HG03103 (cell line): Measurements from ENCODE around the gene PNCK.
"Not testable (repeated sequence)": the region's sequence is repeated elsewhere in the genome, so short reads cannot be mapped to it uniquely, and the experiment has no call there.

Source experiments
- ATAC-seq: cut with Tn5 transposase; IDR thresholded peaks from one replicate; pipeline ENCODE4 v1.9.1; 2021; ENCODE audit warnings: low read depth; ENCODE audit not compliant: unreplicated experiment

The PNCK gene

DNA sequence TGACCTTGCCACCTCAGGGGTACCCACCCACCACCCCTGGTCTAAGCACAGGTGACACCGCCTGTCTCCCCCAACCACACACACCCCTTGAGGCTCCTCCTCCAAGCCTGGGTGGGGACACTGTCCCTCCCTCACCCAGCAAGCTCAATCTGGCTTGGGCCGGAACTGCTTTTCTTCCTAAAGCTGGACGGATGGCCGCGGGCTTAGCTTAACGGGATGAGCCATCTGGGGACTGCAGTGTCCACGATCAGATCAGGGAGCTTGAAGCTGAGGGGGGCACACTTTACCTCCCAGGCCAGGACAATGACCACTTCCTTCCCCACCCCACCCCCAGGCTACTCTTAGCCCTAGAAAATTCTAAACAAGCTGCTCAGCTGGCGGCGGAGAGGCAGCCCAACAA, 13.1 kb upstream of the PNCK start:
- no peak for ATAC-seq

DNA sequence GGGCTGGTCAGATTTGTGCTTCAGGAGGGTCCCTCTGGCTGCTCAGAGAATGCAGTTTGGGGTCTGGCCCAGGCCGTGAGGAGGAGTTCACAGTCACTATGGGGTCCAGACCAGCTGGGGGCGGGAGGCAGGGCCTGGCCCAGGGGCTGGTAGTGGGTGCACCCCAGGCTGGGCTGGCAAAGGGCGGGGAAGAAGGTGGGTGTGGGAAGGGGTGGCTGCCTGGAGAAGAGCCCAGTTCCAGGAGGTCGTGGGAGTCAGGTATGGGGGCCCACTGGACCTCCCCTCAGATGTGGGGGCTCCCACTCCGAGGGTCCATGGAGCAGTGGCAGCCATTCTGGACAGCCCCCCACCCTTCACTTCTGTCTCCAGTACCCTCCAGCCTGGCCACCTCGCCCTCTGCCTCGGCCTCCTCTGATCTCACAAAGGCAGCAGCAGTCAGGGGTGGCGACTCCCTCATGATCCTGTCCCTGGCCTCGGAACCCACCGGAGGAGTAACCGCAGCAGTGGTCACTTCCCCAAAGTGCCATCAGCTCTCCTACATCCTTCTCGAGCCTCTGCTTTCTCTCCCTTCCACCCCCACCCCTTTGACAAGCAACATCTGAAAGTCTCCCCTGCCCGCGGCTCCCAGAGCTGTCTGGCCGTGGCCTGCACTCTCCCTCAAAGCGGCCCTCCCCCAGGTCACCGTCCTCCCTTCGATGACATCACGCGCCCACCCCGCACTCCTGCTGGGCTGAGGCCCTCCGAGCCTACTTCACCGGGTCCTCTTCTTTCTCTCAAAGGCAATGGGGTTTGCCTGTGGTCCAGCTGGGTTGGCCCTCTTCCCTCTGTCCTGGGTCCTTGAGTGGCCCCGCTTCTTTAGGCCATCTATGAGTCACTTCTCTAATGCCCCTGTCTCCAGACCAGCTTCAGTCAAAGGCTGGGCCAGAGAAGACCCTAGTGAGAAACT, 12.4 kb upstream of the PNCK start:
- ATAC-seq, result no peak

DNA sequence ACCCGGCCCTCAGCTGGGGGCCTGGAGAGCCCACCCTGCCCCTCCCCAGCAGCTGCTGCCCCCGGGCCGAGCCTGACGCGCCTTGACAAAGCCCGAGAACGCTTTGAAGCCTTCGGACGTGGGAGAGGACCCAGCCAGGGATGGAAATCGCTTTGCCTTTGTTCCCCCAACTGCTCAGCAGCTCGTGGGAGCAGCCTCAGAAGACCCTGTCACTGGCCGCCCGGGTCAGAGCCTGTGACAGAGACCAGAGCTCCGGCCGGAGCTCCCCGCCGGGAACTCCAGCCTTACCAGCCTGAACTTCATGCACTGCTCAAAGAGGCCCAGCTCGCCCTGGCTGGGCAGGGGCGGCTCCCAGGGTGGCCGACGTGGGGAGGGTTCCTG, 11.5 kb upstream of the PNCK start:
- ATAC-seq, result no peak

DNA sequence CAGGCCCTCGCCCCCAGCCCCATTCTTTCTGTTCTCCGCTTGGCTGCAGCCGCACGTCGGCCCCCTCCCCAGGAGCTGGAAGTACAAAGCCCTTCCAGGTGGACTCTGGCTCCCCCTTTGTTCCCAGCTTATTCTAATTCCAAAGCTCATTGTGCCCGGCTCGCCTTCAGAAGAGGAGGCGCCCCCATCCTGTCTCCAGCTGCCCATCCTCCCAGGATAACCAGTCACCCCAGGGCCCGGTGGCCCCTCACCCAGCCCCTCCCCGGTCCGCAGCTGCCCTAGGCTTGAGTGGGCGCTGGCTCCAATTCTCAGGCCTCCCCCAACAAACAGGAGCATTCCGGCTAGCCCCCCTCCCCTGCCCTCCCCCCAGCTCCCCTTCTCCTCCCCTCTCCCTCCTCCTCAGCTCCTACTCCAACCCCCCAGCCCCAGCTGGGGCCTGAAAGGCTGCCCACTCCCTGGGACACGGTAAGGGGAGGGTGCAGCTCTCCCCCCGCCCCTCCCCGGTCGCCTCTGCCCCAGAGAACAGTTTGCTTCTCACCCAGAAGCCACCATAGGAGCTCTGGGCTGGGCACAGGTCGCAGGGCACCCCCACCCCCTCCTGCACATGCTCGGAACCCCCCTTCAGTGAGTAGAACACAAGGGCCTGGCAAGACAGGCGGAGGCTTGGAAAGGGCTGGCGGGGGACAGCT, 11.0 kb upstream of the PNCK start:
- ATAC-seq, result no peak

DNA sequence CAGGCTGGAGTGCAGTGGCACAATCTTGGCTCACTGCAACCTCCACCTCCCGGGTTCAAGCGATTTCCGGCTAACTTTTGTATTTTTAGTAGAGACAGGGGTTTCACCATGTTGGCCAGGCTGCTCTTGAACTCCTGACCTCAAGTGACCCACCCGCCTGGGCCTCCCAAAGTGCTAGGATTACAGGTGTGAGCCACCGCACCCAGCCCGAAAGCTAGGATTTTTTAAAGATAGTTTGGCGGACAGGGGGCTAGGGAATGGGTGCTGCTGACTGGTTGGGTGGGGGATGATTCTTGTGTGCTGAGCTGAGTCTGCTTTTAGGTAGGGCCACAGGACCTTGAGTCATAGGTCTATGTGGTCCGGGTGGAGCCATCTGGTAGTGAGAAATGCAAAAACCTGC, 9.9 kb upstream of the PNCK start:
- ATAC-seq, result not testable (repeated sequence)

DNA sequence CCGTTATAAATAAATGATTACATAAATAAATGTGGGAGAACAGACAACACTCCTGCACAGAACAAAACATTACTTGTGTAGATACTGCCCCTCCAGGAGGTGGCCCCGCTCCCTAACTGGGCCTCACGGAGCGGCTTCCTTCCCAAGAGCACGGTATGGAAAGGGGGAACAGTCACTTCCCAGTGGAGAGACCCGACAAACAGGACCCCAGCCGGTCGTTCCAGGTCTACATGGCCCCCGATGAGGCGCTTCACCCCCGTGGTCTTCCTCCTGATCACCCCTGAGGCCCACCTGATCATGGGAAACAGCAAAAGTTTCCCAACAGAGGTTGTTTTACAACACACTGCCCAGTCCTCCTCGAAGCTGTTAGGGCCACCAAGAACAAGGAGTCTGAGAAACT, 7.6 kb upstream of the PNCK start:
- ATAC-seq, result no peak

DNA sequence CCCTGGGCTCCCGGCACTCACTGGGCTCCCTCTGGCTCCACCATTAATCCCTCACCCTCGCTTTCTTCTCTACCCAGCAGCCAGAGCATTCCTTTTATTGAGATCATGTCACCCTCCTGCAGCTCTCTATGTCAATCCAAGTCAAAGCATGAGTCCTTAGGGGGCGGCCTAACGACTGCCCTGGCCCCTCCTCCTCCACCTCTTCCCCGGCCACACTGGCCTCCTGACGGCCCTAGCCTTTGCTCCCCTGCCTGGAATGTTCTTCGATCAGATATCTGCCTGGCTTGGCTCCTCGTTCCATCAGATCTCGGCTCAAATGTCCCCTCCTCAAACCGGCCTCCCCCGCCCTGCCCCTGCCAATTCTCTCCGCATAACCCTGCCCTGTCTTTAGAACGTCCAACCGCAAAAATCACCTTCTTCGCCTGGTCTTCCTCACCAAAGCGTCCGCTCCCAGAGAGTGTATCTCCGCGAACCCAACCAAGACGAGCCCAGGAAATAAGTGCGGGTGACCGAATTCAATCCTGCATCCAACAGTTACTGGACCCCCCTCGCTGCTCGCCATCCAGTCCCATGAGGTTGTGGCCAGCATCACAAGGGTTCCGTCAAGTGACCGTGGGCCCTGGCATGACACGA, 722 bp upstream of the PNCK start:
- no peak for ATAC-seq

DNA sequence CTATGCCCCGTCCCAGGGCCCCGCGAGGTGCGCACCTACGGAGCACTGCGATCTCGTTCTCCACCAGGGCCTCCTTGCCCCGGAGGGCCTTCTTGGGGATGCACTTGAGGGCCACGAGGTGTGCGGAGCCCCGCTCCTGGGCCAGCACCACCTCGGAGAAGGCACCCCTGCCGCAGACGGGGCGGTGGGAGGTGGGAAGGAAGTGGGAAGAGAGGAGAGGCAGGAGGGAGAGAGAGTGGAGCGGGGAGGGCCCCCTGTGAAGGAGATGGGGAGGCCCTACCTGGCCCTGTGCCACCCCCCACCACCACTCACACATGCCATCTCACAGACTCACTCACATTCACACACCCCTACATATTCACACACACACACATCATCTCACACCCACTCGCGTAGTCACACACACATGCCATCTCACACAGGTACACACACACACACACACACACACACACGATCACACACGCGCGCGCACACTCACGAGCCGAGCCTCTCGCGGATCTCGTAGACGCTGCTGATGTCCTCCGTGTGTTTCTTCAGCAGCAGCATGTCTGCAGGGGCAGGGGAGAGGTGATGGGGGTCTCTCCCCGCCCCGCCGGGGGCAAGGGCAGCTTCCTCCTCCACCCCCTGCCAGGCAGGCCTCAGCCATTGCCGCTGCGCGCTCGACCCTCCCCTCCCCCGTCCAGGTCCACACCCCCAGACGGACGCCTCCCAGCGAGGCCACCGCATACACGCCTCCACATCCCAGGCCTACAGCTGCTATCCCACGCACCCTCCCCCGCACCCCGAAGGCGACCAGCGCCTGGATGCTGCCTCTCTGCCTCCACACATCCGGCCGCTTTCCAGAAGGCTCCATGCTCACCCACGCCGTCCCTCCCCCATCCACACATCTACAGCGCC, 834 bp downstream of the PNCK start:
- ATAC-seq, result no peak

DNA sequence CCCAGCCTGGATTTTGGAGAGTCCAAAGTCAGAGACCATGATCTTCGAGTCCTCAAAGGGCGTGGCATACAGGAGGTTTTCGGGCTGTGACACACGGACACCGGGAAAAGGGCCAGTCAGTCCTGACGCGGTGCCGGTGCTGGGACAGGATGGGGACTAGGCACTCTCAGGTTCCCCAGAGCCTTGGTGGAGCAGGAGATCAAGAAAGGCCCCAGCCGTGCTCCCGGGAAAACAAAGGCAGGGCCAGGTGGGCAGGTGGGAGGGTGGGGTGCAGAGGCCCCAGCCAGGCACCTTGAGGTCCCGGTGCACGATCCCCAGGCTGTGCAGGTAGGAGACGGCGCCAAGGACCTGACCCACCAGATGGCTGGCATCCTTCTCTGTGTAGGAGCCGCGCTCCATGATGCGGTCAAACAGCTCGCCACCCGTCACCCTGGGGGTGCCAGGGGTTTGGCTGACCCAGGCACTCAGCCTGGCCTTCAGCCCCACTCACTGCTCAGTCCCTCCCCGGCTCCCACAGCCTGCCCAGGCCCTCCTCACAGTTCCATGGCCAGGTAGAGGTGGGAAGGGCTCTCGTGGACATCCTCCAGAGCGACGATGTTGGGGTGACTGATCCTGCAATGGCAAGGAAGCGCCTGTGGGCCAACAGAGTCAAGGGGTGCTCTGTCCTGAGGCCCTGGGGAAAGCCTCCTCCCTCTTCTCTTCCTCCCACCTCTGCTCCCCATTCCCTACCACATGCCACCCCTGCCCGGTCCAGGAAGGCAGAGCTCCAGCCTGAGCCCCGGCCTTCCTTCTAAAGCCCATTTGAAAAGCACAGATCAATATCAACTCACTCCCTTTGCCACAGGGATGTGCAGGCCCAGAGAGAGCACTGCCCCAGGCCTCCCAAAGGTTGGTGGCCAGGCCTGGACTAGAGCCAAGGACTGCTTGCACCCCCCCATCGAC, 1.8 kb downstream of the PNCK start:
- no peak for ATAC-seq

DNA sequence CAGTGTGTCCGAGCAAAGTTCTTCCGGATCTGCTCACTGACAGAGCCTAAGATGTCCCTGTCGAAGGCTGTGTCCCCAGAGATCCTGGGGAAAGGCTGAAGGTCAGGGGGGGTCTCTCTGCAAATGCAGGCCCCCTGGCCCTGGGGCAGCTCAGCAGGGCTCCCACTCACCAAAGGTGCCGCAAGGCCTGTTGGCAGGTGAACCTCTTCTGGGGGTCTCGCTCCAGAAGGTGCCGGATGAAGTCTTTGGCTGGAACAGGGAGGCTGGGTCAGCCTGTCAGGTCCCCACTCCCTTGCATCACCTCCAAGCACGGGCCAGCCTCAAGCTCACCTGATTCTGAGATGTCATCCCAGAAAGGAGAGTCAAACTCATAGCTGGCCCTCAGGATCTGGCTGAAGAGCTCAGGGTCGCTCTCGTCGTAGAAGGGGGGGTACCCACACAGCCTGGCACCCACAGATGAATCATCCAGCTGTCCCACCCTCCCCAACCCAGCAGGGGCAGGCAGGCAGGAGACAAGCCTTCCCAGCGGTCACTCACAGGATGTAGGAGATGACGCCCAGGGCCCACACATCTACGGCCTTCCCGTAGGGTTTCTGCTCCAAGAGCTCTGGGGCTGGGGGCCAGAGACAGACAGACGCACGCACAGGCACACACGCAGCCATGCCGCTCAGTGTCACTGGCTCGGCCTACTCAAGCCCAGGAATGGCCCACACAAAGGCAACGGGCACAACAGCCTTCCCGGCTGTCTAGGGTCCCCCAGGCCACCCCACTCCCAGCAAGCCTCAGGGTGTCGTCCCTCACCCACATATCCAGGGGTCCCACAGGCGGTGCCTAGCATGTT, 2.6 kb downstream of the PNCK start:
- no peak for ATAC-seq

DNA sequence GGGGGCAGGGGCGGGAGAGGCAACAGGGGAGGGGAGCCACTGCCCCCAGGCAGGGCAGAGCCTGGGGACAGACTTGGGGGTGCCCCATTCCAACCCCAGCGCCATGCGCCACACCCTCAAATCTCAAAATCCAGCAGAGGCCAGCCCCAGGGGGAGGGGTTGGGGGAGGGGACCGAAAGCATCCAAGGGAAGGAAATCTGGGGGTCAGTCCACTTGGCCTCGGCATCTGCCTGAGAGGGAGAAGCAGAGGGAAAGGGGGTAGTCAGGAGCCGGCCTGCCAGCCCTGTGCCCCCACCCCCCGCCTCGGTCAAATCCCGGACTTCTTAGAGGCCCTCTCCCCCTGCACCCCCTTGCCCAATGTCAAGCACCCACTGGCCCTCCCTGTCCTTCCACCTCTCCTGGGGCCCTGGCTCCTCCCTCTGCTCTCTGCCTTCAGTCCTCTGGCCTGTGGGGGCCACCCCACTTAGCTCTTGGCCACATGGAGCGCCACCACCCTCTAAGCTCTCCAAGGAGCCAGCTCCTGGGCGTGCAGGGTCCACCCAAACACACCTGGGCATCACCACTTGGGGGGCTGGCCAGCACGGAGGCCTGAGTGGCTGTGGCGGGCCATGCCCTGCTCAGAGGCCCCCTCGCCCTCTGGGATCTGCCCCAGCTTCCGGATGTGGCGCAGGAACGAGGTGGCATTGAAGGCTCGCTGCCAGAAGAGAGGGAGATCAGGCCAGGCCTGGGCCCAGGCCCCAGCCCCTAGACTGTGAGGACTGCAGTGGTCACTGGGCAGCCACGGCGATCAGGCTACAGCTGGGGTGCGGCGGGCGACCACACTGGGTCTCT, 3.5 kb downstream of the PNCK start:
- no peak for ATAC-seq

DNA sequence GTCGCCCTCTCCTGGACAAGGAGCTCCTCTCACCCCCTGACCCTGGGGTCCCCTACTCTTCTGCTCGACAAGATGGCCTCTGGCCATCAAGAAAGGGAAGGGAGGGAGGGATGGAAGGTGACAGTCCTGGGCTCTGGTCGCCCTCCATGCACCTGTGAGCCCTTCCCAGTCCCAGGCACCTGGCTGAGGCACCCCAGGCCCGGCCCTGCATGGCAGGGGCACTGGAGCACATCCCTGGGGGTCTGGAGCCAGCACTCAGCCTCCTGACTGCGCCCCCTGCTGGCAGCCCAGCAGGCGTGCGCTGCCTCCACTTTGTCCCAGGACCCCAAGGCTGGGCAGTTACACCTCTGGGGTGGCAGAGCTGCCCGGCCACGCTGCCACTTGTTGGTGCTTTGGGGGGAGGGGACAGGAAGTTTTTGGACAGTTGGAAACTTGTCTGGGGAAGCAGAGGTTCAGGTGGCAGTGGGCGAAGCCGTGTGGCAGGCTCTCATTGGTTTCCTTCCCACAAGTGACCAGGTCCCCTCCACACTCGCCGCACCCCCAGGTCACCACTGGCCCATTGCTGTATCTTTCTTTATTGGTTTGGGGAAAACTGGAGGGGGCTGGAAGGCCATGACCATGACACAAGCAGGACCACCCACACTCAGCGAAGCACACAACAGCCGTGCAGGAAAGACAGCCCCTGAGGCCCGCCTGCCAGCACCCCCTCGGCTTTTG, 4.3 kb downstream of the PNCK start:
- no peak for ATAC-seq

DNA sequence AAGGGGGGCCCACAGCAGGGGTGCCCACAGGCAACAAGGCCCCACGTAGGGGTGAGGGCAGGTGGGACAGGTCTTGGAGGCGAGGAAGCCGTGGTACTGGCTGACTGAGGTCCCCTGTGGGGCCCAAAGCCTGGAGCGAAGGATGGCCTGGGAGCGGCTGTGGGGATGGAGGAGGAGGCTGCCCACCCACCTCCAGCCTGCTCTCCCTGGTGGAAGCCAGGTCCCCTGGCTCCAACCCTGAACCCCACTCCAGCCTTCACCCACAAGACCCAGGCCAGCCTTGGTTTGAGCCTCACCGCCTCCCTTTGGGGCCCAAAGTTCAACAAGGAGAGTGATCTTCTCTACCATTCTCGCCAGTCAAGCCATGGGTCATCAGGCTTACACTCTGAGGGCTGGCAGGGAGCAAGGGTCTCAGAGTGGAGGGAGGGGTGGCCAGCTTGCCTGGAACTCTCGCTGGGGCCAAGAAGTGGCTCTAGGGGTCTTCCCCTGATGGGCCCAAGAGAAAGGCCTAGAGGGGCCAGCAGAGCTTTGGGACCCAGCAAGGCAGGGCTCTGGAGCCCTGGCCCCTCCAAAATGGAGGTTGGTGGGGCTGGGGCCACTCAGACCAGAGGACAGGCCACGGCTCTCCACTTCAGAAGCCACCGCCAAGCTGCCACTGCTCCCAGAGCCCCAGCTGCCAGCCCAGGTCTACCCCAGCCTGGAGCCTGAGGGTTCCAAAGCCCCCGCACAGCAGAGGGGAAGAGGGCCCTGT, 5.0 kb downstream of the PNCK start:
- no peak for ATAC-seq

DNA sequence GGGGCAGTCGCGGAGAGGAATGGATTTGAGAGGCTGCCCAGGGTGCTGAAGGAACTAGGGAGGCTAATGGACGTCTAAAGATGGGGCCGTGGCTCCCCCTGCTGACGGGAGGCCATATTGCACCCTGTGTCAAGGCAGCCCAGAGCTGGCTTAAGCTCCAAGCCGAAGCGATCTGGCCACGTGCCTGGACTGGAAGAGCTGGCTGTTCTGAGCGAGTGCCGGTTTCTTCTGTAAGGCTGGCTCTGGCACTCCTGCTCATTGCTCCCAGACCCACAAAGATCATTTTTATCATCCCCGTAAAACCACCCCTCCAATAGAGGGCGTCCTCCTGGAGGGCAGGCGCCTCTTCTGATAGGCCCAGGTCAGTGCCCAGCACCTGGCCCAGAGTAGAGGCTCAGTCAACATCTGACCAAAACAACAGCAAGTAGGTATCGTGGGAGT, 5.6 kb downstream of the PNCK start:
- peak; percentile 54 for ATAC-seq

DNA sequence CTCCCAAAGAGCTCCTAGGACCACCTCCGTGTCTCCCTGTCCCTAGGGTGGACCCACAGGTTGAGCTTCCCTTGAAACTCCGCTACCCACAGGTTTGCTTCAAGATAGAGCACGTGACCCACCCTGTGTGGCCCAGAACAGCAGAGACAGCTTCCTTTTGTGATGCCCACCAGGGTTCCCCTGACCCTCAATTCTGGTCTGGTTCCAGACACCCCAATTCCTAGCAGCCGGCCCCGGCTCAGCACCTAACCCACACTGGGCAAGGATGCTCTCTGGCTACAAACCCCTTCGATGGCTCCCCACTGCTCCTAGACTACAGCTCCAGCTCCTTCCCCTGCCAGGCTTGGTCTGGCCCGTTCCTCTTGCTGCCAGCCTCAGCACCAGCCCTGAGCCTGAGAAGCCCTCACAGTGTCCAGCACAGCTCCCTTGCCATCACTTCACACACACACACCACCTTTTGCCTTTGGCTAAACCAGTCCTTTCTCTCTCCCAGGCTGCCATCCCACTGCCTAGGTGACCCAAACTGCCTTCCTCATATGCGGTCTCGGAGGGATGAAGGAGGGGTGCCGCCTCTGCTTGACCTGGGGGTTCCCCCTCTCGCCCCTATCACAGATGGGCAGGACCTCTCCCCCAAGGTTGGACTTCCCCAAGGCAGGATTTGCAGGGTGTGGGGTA, 6.2 kb downstream of the PNCK start:
- no peak for ATAC-seq
